Naive thymus-derived CD4-positive, alpha-beta T cell (primary cell): ENCODE data around the gene CCDC178. TPM values are rescaled to one million over a fixed set of nuclear protein-coding genes. Genes with fewer than 3 reads are reported as not detected.

Experiments
- ATAC-seq: fragments of 150-1000 bp; cut with Tn5 transposase; 2 replicates; pipeline ENCODE4 v1.10.0; 2021; ENCODE audit warnings: mild to moderate bottlenecking, moderate library complexity
- CTCF ChIA-PET: fragments of 350-600 bp; sonication (Branson Sonifier 250); formaldehyde crosslinking; loops from one replicate; lab custom pipeline; 2021; ENCODE audit warnings: antibody characterized with exemption; lab: Charles Lee
- POLR2A ChIA-PET: fragments of 350-600 bp; sonication (Branson Sonifier 250); formaldehyde crosslinking; loops from one replicate; lab custom pipeline; 2021; ENCODE audit warnings: antibody characterized with exemption, inconsistent platforms; lab: Charles Lee
- DNase-seq, 9 donors: peaks; one replicate each; pipeline versions ENCODE4 v3.0.0 to v3.0.0-alpha.2; 2020 to 2022; ENCODE audit warnings: mixed read lengths in 1 of 9
- H3K27ac ChIP-seq: one replicate; pipeline ENCODE4 v1.7.0; 2013; ENCODE audit warnings: mild to moderate bottlenecking, low read depth, low read length, moderate library complexity
- H3K27me3 ChIP-seq, 2 donors: one replicate each; pipeline ENCODE4 v1.7.0; 2013; ENCODE audit warnings: low read length in 2 of 2, mild to moderate bottlenecking in 2 of 2, moderate library complexity in 2 of 2; ENCODE audit not compliant: control insufficient read depth in 2 of 2, insufficient read depth in 2 of 2
- H3K36me3 ChIP-seq, 3 experiments: 1 replicate in 2 of 3; 2 replicates in 1 of 3; pipeline ENCODE4 v1.7.0; 2013; ENCODE audit warnings: low read length in 3 of 3, mild to moderate bottlenecking in 3 of 3, moderate library complexity in 1 of 3; ENCODE audit not compliant: insufficient read depth in 3 of 3, control insufficient read depth in 2 of 3
- H3K4me1 ChIP-seq, 2 donors: one replicate each; pipeline ENCODE4 v1.7.0; 2013; ENCODE audit warnings: low read length in 2 of 2, mild to moderate bottlenecking in 2 of 2, moderate library complexity in 1 of 2; ENCODE audit not compliant: control insufficient read depth in 2 of 2, insufficient read depth in 2 of 2
- H3K4me3 ChIP-seq: 2 replicates; pipeline ENCODE4 v1.7.0; 2013; ENCODE audit warnings: mild to moderate bottlenecking, low read length
- H3K9me3 ChIP-seq, 3 experiments: 1 replicate in 2 of 3; 2 replicates in 1 of 3; pipeline ENCODE4 v1.7.0; 2013; ENCODE audit warnings: low read length in 3 of 3; ENCODE audit not compliant: control insufficient read depth in 2 of 3
- H3K27ac Mint-ChIP-seq, 9 donors: one replicate each; pipeline ENCODE4 v1.8.0; 2020 to 2022; ENCODE audit warnings: mixed read lengths in 9 of 9, mild to moderate bottlenecking in 8 of 9, moderate library complexity in 5 of 9, inconsistent platforms in 2 of 9
- H3K27me3 Mint-ChIP-seq, 5 donors: one replicate each; pipeline ENCODE4 v1.8.0; 2021 to 2022; ENCODE audit warnings: mixed read lengths in 5 of 5, mild to moderate bottlenecking in 1 of 5
- H3K36me3 Mint-ChIP-seq, 5 donors: one replicate each; pipeline ENCODE4 v1.8.0; 2020 to 2022; ENCODE audit warnings: mixed read lengths in 5 of 5, mild to moderate bottlenecking in 3 of 5, inconsistent platforms in 1 of 5
- H3K4me1 Mint-ChIP-seq, 7 donors: one replicate each; pipeline ENCODE4 v1.8.0; 2020 to 2022; ENCODE audit warnings: mixed read lengths in 7 of 7, mild to moderate bottlenecking in 3 of 7, inconsistent platforms in 1 of 7
- H3K4me3 Mint-ChIP-seq, 10 donors: one replicate each; pipeline ENCODE4 v1.8.0; 2020 to 2022; ENCODE audit warnings: mild to moderate bottlenecking in 10 of 10, mixed read lengths in 10 of 10, moderate library complexity in 6 of 10, inconsistent platforms in 2 of 10
- H3K9me3 Mint-ChIP-seq, 11 donors: one replicate each; pipeline ENCODE4 v1.8.0; 2020 to 2022; ENCODE audit warnings: mixed read lengths in 11 of 11, mild to moderate bottlenecking in 4 of 11, inconsistent platforms in 1 of 11, moderate library complexity in 1 of 11
- intact Hi-C, 2 donors: fragments of 100-400 bp; cut with micrococcal nuclease; formaldehyde crosslinking; loops; one replicate each; pipeline ENCODE4 v1.15.1; 2023
- polyA plus RNA-seq, 2 donors: library from polyadenylated mRNA; unstranded; fragments of 300-500 nt; fragmentation: Illumina TruSeq; gene quantifications; one replicate each; pipeline ENCODE4 v1.2.3, GENCODE V29; 2021
- total RNA-seq, 6 experiments: library from RNA in 5 of 6; stranded (reverse) in 5 of 6; gene quantifications; 1 replicate in 5 of 6; 2 replicates in 1 of 6; pipeline ENCODE4 v1.2.3 and lab custom pipeline; 2021 to 2026

The CCDC178 gene
- total and polyA plus RNA-seq, 7 experiments from 2014 or later: not detected

GRCh38 chr18:32920796-32921787 lies 519.4 kb downstream of the CCDC178 start:
- DNase-seq (no peak), ATAC-seq (no peak)
- Histone ChIP-seq H3K4me3 (no peak overlapping the region), H3K27ac (no peak overlapping the region), H3K27me3 (no peaks in the 10 kb centered on the region), H3K36me3 (no peaks in the 10 kb centered on the region), H3K9me3 (no peaks in the 10 kb centered on the region), H3K4me1 (no peaks in the 10 kb centered on the region)
- ChIA-PET POLR2A (no interaction called here), CTCF (no interaction called here)
- Mint-ChIP-seq H3K4me1 (no peaks in the 10 kb centered on the region), H3K27ac (no peak overlapping the region), H3K27me3 (peaks cover 0 to 6% (median 0%) of the 10 kb centered on the region in 5 donors), H3K4me3 (no peak overlapping the region), H3K9me3 (peaks cover 0 to 5% (median 0%) of the 10 kb centered on the region in 11 donors), H3K36me3 (no peaks in the 10 kb centered on the region)
- intact Hi-C loops: no loop called here

GRCh38 chr18:32919799-32920198 lies 520.7 kb downstream of the CCDC178 start:
- ATAC-seq: peak; percentile 68

GRCh38 chr18:32918692-32919250 lies 521.8 kb downstream of the CCDC178 start:
- no peaks in the 10 kb centered on the region for H3K9me3 ChIP-seq
- ChIA-PET POLR2A (no interaction called here), CTCF (no interaction called here)
- ATAC-seq (no peak), DNase-seq (no peak)
- no peaks in the 10 kb centered on the region for H3K27me3 ChIP-seq
- no peak overlapping the region for H3K4me3 ChIP-seq
- no peak overlapping the region for H3K27ac ChIP-seq
- Mint-ChIP-seq H3K4me3 (no peak overlapping the region), H3K4me1 (no peaks in the 10 kb centered on the region), H3K27me3 (peaks cover 0 to under 1% (median 0%) of the 10 kb centered on the region in 5 donors), H3K9me3 (peaks cover 0 to 4% (median 0%) of the 10 kb centered on the region in 11 donors), H3K27ac (no peak overlapping the region), H3K36me3 (no peaks in the 10 kb centered on the region)
- intact Hi-C loops: no loop called here
- H3K36me3 ChIP-seq: no peaks in the 10 kb centered on the region
- no peaks in the 10 kb centered on the region for H3K4me1 ChIP-seq

More at GRCh38 chr18:32919799-32920198, 520.7 kb downstream of the CCDC178 start:
- intact Hi-C loops: no loop called here
- Mint-ChIP-seq H3K4me1 (no peaks in the 10 kb centered on the region), H3K27me3 (peaks cover 0 to 3% (median 0%) of the 10 kb centered on the region in 5 donors), H3K4me3 (no peak overlapping the region), H3K36me3 (no peaks in the 10 kb centered on the region), H3K9me3 (peaks cover 0 to 4% (median 0%) of the 10 kb centered on the region in 11 donors), H3K27ac (no peak overlapping the region)
- H3K4me1 ChIP-seq: no peaks in the 10 kb centered on the region
- DNase-seq: no peak
- no peak overlapping the region for H3K27ac ChIP-seq
- ChIA-PET CTCF (no interaction called here), POLR2A (no interaction called here)
- H3K4me3 ChIP-seq: no peak overlapping the region
- H3K27me3 ChIP-seq: no peaks in the 10 kb centered on the region
- no peaks in the 10 kb centered on the region for H3K9me3 ChIP-seq
- no peaks in the 10 kb centered on the region for H3K36me3 ChIP-seq

- H3K27ac ChIP-seq: no peak overlapping the region
- no peaks in the 10 kb centered on the region for H3K9me3 ChIP-seq
- H3K36me3 Mint-ChIP-seq: peaks cover 0 to 5% (median 0%) of the 10 kb centered on the region in 5 donors
- no peak overlapping the region for H3K27ac Mint-ChIP-seq
- no peak for ATAC-seq
- H3K4me3 ChIP-seq: no peak overlapping the region
- H3K4me1 Mint-ChIP-seq: no peaks in the 10 kb centered on the region
- H3K4me1 ChIP-seq: no peaks in the 10 kb centered on the region
- intact Hi-C loops: no loop called here
- no peak for DNase-seq
- peaks cover 0 to 9% (median 2%) of the 10 kb centered on the region in 11 donors for H3K9me3 Mint-ChIP-seq
- no peaks in the 10 kb centered on the region for H3K27me3 ChIP-seq
- H3K27me3 Mint-ChIP-seq: peaks cover 0 to 5% (median 0%) of the 10 kb centered on the region in 5 donors
- no peak overlapping the region for H3K4me3 Mint-ChIP-seq
- H3K36me3 ChIP-seq: no peaks in the 10 kb centered on the region
- CTCF ChIA-PET: no interaction called here
- POLR2A ChIA-PET: no interaction called here
These were observed 525.0 kb downstream of the CCDC178 start for GRCh38 chr18:32915516-32915915.

- H3K4me3 ChIP-seq: no peak overlapping the region
- ChIA-PET POLR2A (no interaction called here), CTCF (no interaction called here)
- intact Hi-C loops: no loop called here
- ATAC-seq: no peak
- Mint-ChIP-seq H3K4me3 (no peak overlapping the region), H3K9me3 (peaks cover 0 to 17% (median 0%) of the 10 kb centered on the region in 11 donors), H3K4me1 (no peaks in the 10 kb centered on the region), H3K27ac (no peak overlapping the region), H3K27me3 (peaks cover 0 to 5% (median 0%) of the 10 kb centered on the region in 5 donors), H3K36me3 (peaks cover 0 to 5% (median 0%) of the 10 kb centered on the region in 5 donors)
- no peaks in the 10 kb centered on the region for H3K36me3 ChIP-seq
- DNase-seq: no peak
- no peak overlapping the region for H3K27ac ChIP-seq
- no peaks in the 10 kb centered on the region for H3K4me1 ChIP-seq
- no peaks in the 10 kb centered on the region for H3K9me3 ChIP-seq
- no peaks in the 10 kb centered on the region for H3K27me3 ChIP-seq
These were observed 528.7 kb downstream of the CCDC178 start for GRCh38 chr18:32911660-32912284.

- Histone ChIP-seq H3K4me3 (no peak overlapping the region), H3K27ac (no peak overlapping the region), H3K4me1 (no peaks in the 10 kb centered on the region), H3K36me3 (no peaks in the 10 kb centered on the region), H3K27me3 (no peaks in the 10 kb centered on the region), H3K9me3 (no peaks in the 10 kb centered on the region)
- intact Hi-C loops: no loop called here
- Mint-ChIP-seq H3K9me3 (peaks cover 0 to 17% (median 2%) of the 10 kb centered on the region in 11 donors), H3K4me3 (no peak overlapping the region), H3K27ac (no peak overlapping the region), H3K27me3 (peaks cover 0 to 5% (median 0%) of the 10 kb centered on the region in 5 donors), H3K4me1 (no peaks in the 10 kb centered on the region), H3K36me3 (peaks cover 0 to 5% (median 0%) of the 10 kb centered on the region in 5 donors)
- CTCF ChIA-PET: no interaction called here
- ATAC-seq: no peak
- POLR2A ChIA-PET: no interaction called here
- DNase-seq: no peak
These were observed 529.7 kb downstream of the CCDC178 start for GRCh38 chr18:32910694-32911296.
